ENCODE results near the gene AREG. TPM values are rescaled to one million over a fixed set of nuclear protein-coding genes. Genes with fewer than 3 reads are reported as not detected.

Gene AREG
- polyA plus RNA-seq, 2 of the 4 experiments (the other 2 are of a cell fraction) = 52.2 to 187 TPM

- H3K4me2 ChIP-seq = 0 out of 3 replicates have a peak overlapping the region, but pooled peaks have one; percentile 38
- ChIA-PET CTCF (no interaction called here), POLR2A (no interaction called here)
- H3K27ac ChIP-seq = no peak overlapping the region
- no peak for DNase-seq (ENCODE audit: low read depth in 1 of 2, low spot score in 1 of 2)
- H3K4me3 ChIP-seq = no peak overlapping the region
- no peak for ATAC-seq
- TF ChIP-seq EHMT2 (IDR thresholded peaks at IDR 0.05; ENCODE audit: low read depth) (no peak), TP53 (CRISPR knock-in tag; IDR thresholded peaks at IDR 0.05) (no peak)
- 75% methylated on average over 2 of the region's 2 CpGs for WGBS (ENCODE audit: missing lambda C conversion rate)
- no peaks in the 10 kb centered on the region for H3K9me3 ChIP-seq
- H3K4me1 ChIP-seq = no peaks in the 10 kb centered on the region
- FAIRE-seq = no peak
These were observed 11.9 kb upstream of the AREG start for GRCh38 chr4:74433043-74433442.

GRCh38 chr4:74433541-74434172, 11.3 kb upstream of the AREG start:
- ChIA-PET POLR2A (no interaction called here), CTCF (interaction anchor here (0.6 kb wide), 1 partner anchor 56 kb away, joined by 3 read pairs; no protein-coding TSS in a partner anchor)
- no peak overlapping the region for H3K27ac ChIP-seq

More at GRCh38 chr4:74433541-74434172, 11.3 kb upstream of the AREG start:
- H3K9me3 ChIP-seq = no peaks in the 10 kb centered on the region
- no peak for FAIRE-seq
- WGBS (ENCODE audit: missing lambda C conversion rate) = 83% methylated on average over 7 of the region's 7 CpGs
- TF ChIP-seq, protein P1, sequence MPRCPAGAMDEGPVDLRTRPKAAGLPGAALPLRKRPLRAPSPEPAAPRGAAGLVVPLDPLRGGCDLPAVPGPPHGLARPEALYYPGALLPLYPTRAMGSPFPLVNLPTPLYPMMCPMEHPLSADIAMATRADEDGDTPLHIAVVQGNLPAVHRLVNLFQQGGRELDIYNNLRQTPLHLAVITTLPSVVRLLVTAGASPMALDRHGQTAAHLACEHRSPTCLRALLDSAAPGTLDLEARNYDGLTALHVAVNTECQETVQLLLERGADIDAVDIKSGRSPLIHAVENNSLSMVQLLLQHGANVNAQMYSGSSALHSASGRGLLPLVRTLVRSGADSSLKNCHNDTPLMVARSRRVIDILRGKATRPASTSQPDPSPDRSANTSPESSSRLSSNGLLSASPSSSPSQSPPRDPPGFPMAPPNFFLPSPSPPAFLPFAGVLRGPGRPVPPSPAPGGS (IDR thresholded peaks at IDR 0.05) = no peak
- TF ChIP-seq MAFK (IDR thresholded peaks at IDR 0.05; ENCODE audit: partially characterized antibody) = no peak
- TF ChIP-seq, protein P2, sequence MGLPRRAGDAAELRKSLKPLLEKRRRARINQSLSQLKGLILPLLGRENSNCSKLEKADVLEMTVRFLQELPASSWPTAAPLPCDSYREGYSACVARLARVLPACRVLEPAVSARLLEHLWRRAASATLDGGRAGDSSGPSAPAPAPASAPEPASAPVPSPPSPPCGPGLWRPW (IDR thresholded peaks at IDR 0.05) = no peak
- no peak for TF ChIP-seq ZSCAN20 (CRISPR knock-in tag; IDR thresholded peaks at IDR 0.05)
- TF ChIP-seq FOSB (CRISPR knock-in tag; IDR thresholded peaks at IDR 0.05) = no peak
- TF ChIP-seq, protein P3, sequence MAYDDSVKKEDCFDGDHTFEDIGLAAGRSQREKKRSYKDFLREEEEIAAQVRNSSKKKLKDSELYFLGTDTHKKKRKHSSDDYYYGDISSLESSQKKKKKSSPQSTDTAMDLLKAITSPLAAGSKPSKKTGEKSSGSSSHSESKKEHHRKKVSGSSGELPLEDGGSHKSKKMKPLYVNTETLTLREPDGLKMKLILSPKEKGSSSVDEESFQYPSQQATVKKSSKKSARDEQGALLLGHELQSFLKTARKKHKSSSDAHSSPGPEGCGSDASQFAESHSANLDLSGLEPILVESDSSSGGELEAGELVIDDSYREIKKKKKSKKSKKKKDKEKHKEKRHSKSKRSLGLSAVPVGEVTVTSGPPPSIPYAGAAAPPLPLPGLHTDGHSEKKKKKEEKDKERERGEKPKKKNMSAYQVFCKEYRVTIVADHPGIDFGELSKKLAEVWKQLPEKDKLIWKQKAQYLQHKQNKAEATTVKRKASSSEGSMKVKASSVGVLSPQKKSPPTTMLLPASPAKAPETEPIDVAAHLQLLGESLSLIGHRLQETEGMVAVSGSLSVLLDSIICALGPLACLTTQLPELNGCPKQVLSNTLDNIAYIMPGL (CRISPR knock-in tag; IDR thresholded peaks at IDR 0.05; ENCODE audit: borderline replicate concordance) = no peak
- TF ChIP-seq BHLHE40 (IDR thresholded peaks at IDR 0.05; ENCODE audit: low read depth, low read length) = no peak
- no peak for TF ChIP-seq KDM1A (IDR thresholded peaks at IDR 0.05; ENCODE audit: low read depth)
- no peak for TF ChIP-seq ZC3H11A (IDR thresholded peaks at IDR 0.05)
- TF ChIP-seq EP300 (IDR thresholded peaks at IDR 0.05) = no peak
- no peak for TF ChIP-seq TP53 (CRISPR knock-in tag; IDR thresholded peaks at IDR 0.05)
- no peak for TF ChIP-seq RAD21 (conservative IDR thresholded peaks at IDR 0.05 in 1 of 2, IDR thresholded peaks at IDR 0.05 in 1 of 2)
- TF ChIP-seq HOXB5 (CRISPR knock-in tag; IDR thresholded peaks at IDR 0.05) = no peak
- no peak for TF ChIP-seq REST (IDR thresholded peaks at IDR 0.05)
- no peak for TF ChIP-seq SREBF2 (IDR thresholded peaks at IDR 0.05)
- no peak for TF ChIP-seq POLR2AphosphoS2 (conservative IDR thresholded peaks at IDR 0.05; ENCODE audit: low read length)
- TF ChIP-seq EHMT2 (IDR thresholded peaks at IDR 0.05; ENCODE audit: low read depth) = no peak
- no peak for TF ChIP-seq NR3C1 (IDR thresholded peaks at IDR 0.05)
- no peak for TF ChIP-seq JUN (IDR thresholded peaks at IDR 0.05)
- peak overlapping the region; percentile 38; the same call in 1 of the 3 replicates for H3K4me2 ChIP-seq
- ATAC-seq = peak in 1 of 2 experiments; percentile 53; a peak in 4 of 6 replicates
- no peak for DNase-seq (ENCODE audit: low read depth in 1 of 2, low spot score in 1 of 2)
- no peaks in the 10 kb centered on the region for H3K4me1 ChIP-seq
- no peak overlapping the region for H3K4me3 ChIP-seq

All from A549 (cell line).